Heart left ventricle (tissue), 16 donors: Measurements from ENCODE around the gene HAUS3. TPM values are rescaled to one million over a fixed set of nuclear protein-coding genes. Genes with fewer than 3 reads are reported as not detected.

ENCODE experiments used
- ATAC-seq, 4 donors: fragments of 200-7000 bp; cut with Tn5 transposase; one replicate each; pipeline ENCODE4 v1.9.1; 2020 to 2022; ENCODE audit warnings: moderate library complexity in 4 of 4, mild to moderate bottlenecking in 3 of 4, moderate number of reproducible peaks in 1 of 4
- DNase-seq, 5 donors: peaks; one replicate each; pipeline ENCODE4 v3.0.0-alpha.2; 2020
- H3K27ac ChIP-seq, 12 donors: fragments of 200-600 bp; sonication (generic) in 4 of 12; one replicate each; pipeline versions ENCODE4 v1.5.0 to v1.8.0; 2016 to 2022; ENCODE audit warnings: mild to moderate bottlenecking in 2 of 12
- H3K27me3 ChIP-seq, 9 donors: fragments of 200-600 bp; sonication (generic) in 2 of 9; one replicate each; pipeline versions ENCODE4 v1.5.1 to v1.8.0; 2016 to 2022; ENCODE audit warnings: mild to moderate bottlenecking in 3 of 9
- H3K36me3 ChIP-seq, 9 donors: fragments of 200-600 bp; sonication (generic) in 2 of 9; one replicate each; pipeline versions ENCODE4 v1.5.0 to v1.8.0; 2018 to 2022; ENCODE audit warnings: mild to moderate bottlenecking in 2 of 9
- H3K4me1 ChIP-seq, 12 donors: fragments of 200-600 bp; sonication (generic) in 4 of 12; one replicate each; pipeline versions ENCODE4 v1.5.0 to v1.8.0; 2016 to 2022; ENCODE audit warnings: mild to moderate bottlenecking in 3 of 12
- H3K4me3 ChIP-seq, 12 donors: fragments of 200-600 bp; sonication (generic) in 4 of 12; one replicate each; pipeline versions ENCODE4 v1.5.0 to v1.8.0; 2017 to 2022; ENCODE audit warnings: mild to moderate bottlenecking in 9 of 12, moderate library complexity in 4 of 12
- H3K9me3 ChIP-seq, 12 donors: fragments of 200-600 bp; sonication (generic) in 4 of 12; one replicate each; pipeline versions ENCODE4 v1.5.0 to v1.8.0; 2016 to 2022; ENCODE audit warnings: mild to moderate bottlenecking in 1 of 12
- POLR2A ChIP-seq, 2 donors: fragments of 450-650 bp; IDR thresholded peaks; one replicate each; pipeline ENCODE4 v1.6.1; 2017; ENCODE audit warnings: antibody characterized with exemption in 2 of 2, mild to moderate bottlenecking in 2 of 2, moderate library complexity in 2 of 2
- WGBS, 4 donors: extraction: QIAGEN DNeasy Blood & Tissue Kit in 2 of 4; methylation state at CpG; one replicate each; pipeline versions ENCODE4 v1.1.5 to v1.1.7; 2013 to 2018; 5-methylcytosine and 5-hydroxymethylcytosine counted together
- intact Hi-C, 10 donors: fragments of 100-400 bp; cut with DNase I; formaldehyde crosslinking; loops; one replicate each; pipeline versions ENCODE4 v1.11.1 to v1.14.2; 2022
- polyA plus RNA-seq, 2 donors: library from polyadenylated mRNA; stranded (reverse); fragments of 200-250 nt; gene quantifications; one replicate each; pipeline ENCODE4 v1.2.3, GENCODE V29; 2013
- total RNA-seq, 9 donors: library from RNA; depleted of rRNA in 2 of 9; stranded (reverse); fragments of >200 nt in 2 of 9; fragmentation: NEBNext Ultra II Directional in 3 of 9; extraction: Animal tissue kit (Norgen Biotek cat#: 25700) in 3 of 9; gene quantifications; one replicate each; pipeline versions ENCODE4 v1.1.0 to v1.2.4, GENCODE V29; 2016 to 2023
- TF ChIP-seq, protein P1 (sequence below), 12 donors: fragments of 200-600 bp; sonication (generic) in 4 of 12; IDR thresholded peaks; one replicate each; pipeline versions ENCODE4 v1.5.0 to v1.8.0; 2018 to 2022; ENCODE audit warnings: antibody characterized with exemption in 12 of 12, mild to moderate bottlenecking in 5 of 12
- donor health status: ischemic (EF 13 %, LVEDD 7.1; RV severe dilation, severe dysfunction).
- donor health status: healthy with polysubstance abuse.
- donor health status: DM: no; HTN: yes; CAD: no.
- donor health status: DM: no; HTN: no; CAD: no.
- donor health status: ischemic (EF 25% LVEDD 6.9; RV normal size, moderate dysfunction).
- donor health status: ischemic (EF 25% LVEDD 5.7; RV mildly dilated, moderate dysfunction).
- donor health status: healthy.
- donor health status: DM: yes; HTN: yes; CAD: no.
- donor health status: ischemic (EF 35%, LVEDD 5.7; RV mildly dilated, moderate dysfunction).
- donor health status: nonischemic (EF 11% LVEDD 7.7; RV severe dilation, severe dysfunction).
- donor health status: DM: yes; HTN: yes; CAD: no.
- donor health status: PGD.
- donor health status: ischemic (EF 29% LVEDD 5.4; RV normal size, mild dysfunction).
- donor health status: nonischemic (EF 23%, LVEDD 6.1; RV moderate dilation, normal function).

Gene HAUS3
- total and polyA plus RNA-seq, 11 donors, result 4.2 to 8.3 (median 6.3) TPM

DNA sequence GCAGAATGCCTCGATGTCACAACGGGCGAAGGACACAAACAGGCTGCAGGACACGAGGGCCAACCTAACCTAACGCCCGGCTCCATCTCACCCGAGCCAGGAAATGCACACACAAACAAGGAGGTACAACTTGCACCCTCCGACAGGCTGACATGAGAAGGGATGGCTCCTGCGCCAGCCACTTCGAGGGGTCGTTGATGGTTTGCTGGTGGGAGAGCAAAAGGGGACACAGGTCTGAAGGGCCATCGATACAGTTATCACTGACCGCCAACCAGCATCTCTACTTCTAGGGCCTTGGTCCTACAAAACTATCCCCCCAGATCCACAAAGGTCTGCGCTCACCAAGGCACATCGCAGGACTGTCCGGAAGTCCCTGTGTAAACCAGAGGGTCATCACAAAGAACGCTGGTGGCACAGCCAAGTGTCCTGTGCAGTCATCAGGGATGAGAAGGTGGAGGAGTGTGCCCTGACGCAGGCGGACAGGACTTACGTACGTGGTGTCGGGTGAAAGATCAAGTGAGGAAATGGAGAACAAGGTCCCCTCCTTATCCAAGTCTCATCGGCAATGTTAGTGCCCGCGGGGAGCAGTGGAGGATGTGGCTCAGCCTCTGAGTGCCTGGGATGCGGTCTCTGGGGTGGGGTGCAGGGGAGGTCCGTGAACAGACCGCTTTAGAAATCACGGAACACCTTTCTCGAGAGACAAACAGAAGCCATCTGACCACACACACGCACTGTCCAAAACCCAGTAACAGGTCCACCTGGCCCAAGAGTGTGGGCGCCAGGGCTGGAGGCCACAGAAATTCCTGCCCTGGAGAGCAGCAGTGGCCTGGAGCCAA lies 13.0 kb upstream of the HAUS3 start:
- WGBS, 4 donors, result 74 to 78% (median 76%) methylated on average over 29 to 32 of the region's 32 CpGs
- Histone ChIP-seq H3K4me1 (peaks cover 16 to 71% (median 61%) of the 10 kb centered on the region in 12 donors), H3K9me3 (no peaks in the 10 kb centered on the region), H3K27ac (peak overlapping the region; percentile 74 to 94 (median 89)), H3K27me3 (no peaks in the 10 kb centered on the region), H3K36me3 (peaks cover 0 to 77% (median 49%) of the 10 kb centered on the region in 9 donors), H3K4me3 (peak overlapping the region in 2 of 12 donors; percentile 24 to 32)
- TF ChIP-seq POLR2A (IDR thresholded peaks at IDR 0.05), result no peak
- TF ChIP-seq, protein P1, sequence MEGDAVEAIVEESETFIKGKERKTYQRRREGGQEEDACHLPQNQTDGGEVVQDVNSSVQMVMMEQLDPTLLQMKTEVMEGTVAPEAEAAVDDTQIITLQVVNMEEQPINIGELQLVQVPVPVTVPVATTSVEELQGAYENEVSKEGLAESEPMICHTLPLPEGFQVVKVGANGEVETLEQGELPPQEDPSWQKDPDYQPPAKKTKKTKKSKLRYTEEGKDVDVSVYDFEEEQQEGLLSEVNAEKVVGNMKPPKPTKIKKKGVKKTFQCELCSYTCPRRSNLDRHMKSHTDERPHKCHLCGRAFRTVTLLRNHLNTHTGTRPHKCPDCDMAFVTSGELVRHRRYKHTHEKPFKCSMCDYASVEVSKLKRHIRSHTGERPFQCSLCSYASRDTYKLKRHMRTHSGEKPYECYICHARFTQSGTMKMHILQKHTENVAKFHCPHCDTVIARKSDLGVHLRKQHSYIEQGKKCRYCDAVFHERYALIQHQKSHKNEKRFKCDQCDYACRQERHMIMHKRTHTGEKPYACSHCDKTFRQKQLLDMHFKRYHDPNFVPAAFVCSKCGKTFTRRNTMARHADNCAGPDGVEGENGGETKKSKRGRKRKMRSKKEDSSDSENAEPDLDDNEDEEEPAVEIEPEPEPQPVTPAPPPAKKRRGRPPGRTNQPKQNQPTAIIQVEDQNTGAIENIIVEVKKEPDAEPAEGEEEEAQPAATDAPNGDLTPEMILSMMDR (IDR thresholded peaks at IDR 0.05), result no peak
- DNase-seq (peak in 2 of 5 donors; percentile 7 to 20), ATAC-seq (no peak)
- intact Hi-C loops, result loop anchor here in 2 of 10 donors (10.0 kb wide), 1 partner anchor 160 kb away; the partner anchor contains the start of genes CFAP99 (in 2 of the 2) and ZFYVE28 (in 2 of the 2)

- peak overlapping the region in 2 of 12 donors; percentile 12 to 23 for H3K27ac ChIP-seq
- intact Hi-C loops, result loop anchor here in 2 of 10 donors (10.0 kb wide), 1 partner anchor 161 kb away; the partner anchor contains the start of genes CFAP99 (in 2 of the 2) and ZFYVE28 (in 2 of the 2)
- WGBS, 4 donors, result 71 to 77% (median 72%) methylated on average over 25 to 32 of the region's 32 CpGs
- no peaks in the 10 kb centered on the region for H3K9me3 ChIP-seq
- TF ChIP-seq, protein P1 (IDR thresholded peaks at IDR 0.05), result no peak
- no peak for TF ChIP-seq POLR2A (IDR thresholded peaks at IDR 0.05)
- ATAC-seq (no peak), DNase-seq (peak in 4 of 5 donors; percentile 8 to 54 (median 18))
- no peak overlapping the region for H3K4me3 ChIP-seq
- H3K36me3 ChIP-seq, result peaks cover 0 to 84% (median 63%) of the 10 kb centered on the region in 9 donors
- H3K27me3 ChIP-seq, result no peaks in the 10 kb centered on the region
- H3K4me1 ChIP-seq, result peaks cover 8 to 56% (median 46%) of the 10 kb centered on the region in 12 donors
These were observed 11.5 kb upstream of the HAUS3 start for GRCh38 chr4:2253160-2254084.

GRCh38 chr4:2252530-2253091 lies 10.7 kb upstream of the HAUS3 start:
- peaks cover 0 to 85% (median 71%) of the 10 kb centered on the region in 9 donors for H3K36me3 ChIP-seq
- WGBS, 4 donors, result 81 to 86% (median 83%) methylated on average over 9 to 12 of the region's 12 CpGs
- H3K27ac ChIP-seq, result peak overlapping the region in 1 of 12 donors; percentile 12
- intact Hi-C loops, result loop anchor here in 2 of 10 donors (10.0 kb wide), 1 partner anchor 162 kb away; the partner anchor contains the start of genes CFAP99 (in 2 of the 2) and ZFYVE28 (in 2 of the 2)
- peak in 3 of 5 donors; percentile 14 to 54 (median 23) for DNase-seq
- H3K4me1 ChIP-seq, result peaks cover 2 to 48% (median 38%) of the 10 kb centered on the region in 12 donors
- TF ChIP-seq, protein P1 (IDR thresholded peaks at IDR 0.05), result no peak
- TF ChIP-seq POLR2A (IDR thresholded peaks at IDR 0.05), result no peak
- no peak overlapping the region for H3K4me3 ChIP-seq
- H3K9me3 ChIP-seq, result no peaks in the 10 kb centered on the region
- ATAC-seq, result no peak
- H3K27me3 ChIP-seq, result no peaks in the 10 kb centered on the region
